WI38 (cell line): ENCODE measurements around the gene CYP8B1.

Source experiments
- H3K4me3 ChIP-seq: 2 replicates; pipeline ENCODE4 v1.5.1; 2011; ENCODE audit warnings: low read depth, mild to moderate bottlenecking, control low read depth, low read length
- TF ChIP-seq, protein P1 (sequence below): IDR thresholded peaks from 2 replicates; pipeline ENCODE4 v1.5.1; 2012; ENCODE audit warnings: low read depth, mild to moderate bottlenecking, control low read depth, low read length

CYP8B1 gene

DNA sequence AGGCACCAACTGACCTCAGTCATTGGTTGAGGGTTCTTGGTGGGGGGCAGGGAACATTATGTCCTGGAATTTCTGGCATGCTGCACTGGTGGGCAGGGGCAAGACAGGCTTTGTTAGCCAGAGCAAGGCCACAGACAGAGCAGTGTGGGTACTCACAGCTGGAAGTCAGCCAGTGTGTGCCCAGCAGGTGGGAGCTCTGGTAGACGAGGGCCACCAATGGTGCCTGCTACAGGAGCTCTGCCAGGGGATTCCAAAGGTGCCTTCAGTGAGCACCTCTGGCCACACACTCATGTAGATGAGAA lies 31.3 kb downstream of the CYP8B1 start:
- TF ChIP-seq, protein P1, sequence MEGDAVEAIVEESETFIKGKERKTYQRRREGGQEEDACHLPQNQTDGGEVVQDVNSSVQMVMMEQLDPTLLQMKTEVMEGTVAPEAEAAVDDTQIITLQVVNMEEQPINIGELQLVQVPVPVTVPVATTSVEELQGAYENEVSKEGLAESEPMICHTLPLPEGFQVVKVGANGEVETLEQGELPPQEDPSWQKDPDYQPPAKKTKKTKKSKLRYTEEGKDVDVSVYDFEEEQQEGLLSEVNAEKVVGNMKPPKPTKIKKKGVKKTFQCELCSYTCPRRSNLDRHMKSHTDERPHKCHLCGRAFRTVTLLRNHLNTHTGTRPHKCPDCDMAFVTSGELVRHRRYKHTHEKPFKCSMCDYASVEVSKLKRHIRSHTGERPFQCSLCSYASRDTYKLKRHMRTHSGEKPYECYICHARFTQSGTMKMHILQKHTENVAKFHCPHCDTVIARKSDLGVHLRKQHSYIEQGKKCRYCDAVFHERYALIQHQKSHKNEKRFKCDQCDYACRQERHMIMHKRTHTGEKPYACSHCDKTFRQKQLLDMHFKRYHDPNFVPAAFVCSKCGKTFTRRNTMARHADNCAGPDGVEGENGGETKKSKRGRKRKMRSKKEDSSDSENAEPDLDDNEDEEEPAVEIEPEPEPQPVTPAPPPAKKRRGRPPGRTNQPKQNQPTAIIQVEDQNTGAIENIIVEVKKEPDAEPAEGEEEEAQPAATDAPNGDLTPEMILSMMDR = no peak
- no peak overlapping the region for H3K4me3 ChIP-seq

DNA sequence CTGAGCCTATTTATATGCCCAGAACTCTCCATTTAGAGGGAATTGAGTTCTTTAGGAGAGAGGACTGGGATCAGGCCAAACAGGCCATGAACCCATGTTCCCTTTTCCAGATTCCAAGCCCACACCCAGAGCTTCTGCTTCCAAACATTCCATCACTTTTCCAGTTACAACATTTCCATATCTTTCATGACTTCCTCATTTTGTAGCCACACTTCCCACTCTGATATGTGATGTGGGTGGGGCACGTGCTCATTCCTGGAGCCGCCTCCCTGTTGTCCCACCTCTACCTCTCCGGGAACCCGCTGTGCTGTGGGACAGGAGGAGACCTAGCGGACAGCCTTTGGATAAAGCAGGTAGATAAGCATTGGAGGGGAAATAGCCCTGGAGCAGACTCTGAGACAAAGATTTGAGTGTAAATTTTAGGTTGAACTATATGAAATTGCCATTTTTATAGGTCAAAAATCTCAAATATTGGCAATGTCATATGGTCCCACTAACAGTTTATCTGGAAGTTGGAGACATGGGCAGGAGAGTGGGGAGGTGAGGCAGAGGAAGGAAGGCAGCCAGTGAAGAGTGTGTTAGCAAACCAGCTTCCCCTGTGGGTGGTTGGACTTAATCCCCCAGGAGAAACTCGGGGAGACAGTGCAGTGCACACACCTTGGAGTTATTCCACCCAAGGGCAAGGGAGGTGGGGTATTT lies 31.8 kb downstream of the CYP8B1 start:
- no peak overlapping the region for H3K4me3 ChIP-seq
- TF ChIP-seq, protein P1 = no peak

DNA sequence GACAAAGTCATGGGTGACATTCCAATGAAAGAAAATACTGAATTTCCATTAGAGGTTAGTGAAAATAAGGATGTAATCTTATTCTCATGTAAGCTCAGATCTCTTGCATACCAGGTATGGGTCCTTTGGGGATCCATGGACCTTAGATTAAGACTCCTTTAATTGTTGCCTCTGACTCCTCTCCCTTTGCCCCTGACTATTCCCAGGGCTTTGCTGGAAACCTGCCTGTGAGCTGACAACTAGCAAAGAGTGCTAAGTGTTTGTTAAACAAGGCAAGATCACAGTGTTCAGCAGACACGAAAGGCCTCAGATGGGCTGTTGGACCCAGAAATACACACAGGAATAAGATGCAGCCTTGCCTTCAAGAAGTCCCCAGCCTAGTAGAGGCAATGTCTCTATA lies 34.3 kb downstream of the CYP8B1 start:
- H3K4me3 ChIP-seq = no peak overlapping the region
- TF ChIP-seq, protein P1 = no peak

DNA sequence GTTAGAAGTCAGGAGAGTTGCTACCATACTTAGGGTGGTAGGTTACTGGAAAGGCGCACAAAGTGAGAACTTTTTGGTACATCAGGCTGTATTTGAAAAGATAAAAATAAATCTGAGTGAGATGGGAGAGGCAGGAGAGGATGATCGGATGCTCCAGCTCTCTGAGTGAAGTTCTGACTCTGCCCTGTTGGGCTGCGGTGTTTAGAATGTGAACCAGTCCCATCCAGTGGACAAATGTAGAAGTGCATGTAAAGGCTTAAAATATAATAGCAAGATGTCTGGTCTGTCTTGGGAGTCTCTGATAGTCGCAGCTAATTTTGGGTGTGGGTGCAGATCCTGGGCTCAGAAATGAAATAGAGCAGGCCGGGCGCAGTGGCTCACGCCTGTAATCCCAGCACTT lies 36.1 kb downstream of the CYP8B1 start:
- TF ChIP-seq, protein P1 = peak; percentile 74
- H3K4me3 ChIP-seq = peak overlapping the region; percentile 13; the same call in 1 of the 2 replicates

DNA sequence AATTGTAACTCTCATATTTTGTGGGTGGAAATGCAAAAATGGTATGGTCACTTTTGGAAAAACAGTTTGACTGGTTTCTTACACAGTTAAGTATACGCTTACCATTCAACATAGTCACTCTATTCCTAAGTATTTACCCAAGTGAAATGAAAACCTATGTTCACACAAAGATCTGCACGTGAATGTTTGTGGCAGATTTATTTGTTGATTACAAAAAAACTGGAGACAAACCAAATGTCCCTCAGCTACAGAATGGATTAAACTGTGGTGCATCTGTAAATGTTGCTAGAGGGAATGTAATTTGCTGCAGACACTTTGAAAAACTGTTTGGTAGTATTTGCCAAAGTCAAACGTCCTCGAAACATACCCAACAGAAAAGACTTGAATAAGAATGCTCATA lies 37.1 kb downstream of the CYP8B1 start:
- TF ChIP-seq, protein P1 = no peak
- H3K4me3 ChIP-seq = no peak overlapping the region

DNA sequence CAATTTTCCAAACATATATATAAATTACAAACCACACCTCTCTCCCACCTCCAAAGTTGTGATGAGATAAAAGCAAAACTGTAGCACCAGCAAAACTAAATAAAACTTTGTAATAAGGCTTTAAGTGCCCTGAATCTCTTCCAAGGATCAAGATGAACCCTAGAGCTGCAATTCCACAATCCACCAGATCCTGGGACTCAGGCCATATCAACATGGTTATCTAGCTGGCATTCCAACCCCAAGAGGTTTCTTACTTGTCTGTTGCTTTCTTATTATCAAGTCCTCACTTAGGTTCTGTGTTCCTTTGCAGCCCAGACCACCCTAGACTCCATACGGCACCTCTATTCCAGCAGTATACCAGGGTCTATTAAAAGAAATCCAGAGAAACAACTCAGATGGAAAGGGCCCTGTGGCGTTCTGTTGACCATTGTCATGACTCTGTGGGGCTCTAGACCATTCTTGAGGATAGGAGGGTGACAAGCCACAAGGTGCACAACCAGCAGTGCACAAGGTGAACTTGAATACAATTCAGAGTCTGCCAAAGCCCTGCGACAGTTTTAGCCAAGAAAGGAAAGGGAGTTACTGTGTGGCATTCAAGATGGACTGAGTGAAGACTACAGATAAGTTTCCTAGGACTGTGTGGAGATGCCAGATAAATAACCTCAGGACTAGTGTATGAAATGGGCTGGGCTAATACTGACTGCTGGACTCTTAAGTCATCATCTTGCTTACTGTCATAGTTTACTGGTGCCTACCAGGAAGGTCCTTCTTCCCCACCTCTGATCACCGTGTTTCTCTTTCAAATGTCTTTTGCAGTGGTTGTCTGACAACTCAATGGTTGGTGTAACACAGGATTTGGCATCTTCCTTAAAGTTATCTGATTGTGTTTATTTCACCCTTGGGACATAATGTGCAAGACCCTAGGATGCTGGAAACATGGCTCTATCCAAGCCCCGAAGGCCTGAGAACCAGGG lies 39.2 kb downstream of the CYP8B1 start:
- TF ChIP-seq, protein P1 = no peak

DNA sequence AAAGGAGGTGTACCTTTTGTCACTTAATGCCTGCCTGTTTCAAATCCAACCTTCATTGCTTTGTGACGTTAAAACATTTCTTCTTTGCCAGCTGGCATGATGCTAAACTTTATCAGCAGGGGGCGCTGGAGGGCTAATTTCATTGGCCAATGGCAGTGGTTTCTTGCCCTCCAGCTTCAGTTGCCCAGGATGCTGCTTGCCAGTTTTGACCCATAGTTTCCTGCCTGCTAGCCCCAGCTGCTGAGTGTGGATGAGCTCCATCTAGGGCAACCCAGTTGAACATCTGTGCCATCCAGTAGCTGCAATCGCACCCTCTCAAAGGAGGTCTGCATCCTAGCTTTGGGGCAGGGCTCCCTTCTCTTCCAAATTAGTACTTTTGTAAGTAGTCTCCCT lies 44.4 kb downstream of the CYP8B1 start:
- H3K4me3 ChIP-seq = no peak overlapping the region
- TF ChIP-seq, protein P1 = peak; percentile 56

More for the DNA sequence above, 39.2 kb downstream of the CYP8B1 start:
- H3K4me3 ChIP-seq = no peak overlapping the region
